ENCODE measurements around the gene TGFB3. TPM values are rescaled to one million over a fixed set of nuclear protein-coding genes. Genes with fewer than 3 reads are reported as not detected.

The TGFB3 gene
- total RNA-seq, 2 donors from 2014 or later: 136 to 140 TPM

DNA sequence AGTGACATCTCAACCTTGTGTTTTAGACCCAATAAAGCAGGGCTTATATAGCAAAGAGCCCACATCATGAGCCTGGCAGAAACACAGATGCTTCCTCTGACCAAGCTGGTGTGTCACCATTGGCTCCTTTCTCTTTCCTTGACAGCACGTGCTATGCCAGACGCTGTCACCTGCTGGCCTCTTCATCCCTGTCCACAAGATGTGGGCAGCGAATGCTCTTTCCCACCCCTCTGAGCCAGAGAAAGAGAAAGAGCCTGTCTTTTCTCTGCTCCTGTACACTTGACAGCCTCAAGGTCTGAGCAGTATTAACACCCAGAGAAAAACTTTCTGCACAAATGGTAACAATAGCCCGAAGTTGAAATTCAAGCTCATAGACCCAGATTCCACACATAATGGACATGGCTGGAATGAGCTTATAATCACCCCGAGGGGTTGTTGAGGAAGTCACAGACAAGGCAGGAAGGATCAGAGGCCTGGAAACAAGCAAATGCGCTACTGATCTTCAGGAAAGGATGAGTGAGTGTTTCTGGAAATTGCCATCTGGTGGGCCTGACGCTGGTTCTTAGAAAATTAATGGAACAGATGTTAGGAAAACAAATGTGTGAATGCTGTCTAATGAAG is 8.9 kb downstream of the TGFB3 start:
- H3K9me3 ChIP-seq: no peaks in the 10 kb centered on the region
- TF ChIP-seq, protein P1, sequence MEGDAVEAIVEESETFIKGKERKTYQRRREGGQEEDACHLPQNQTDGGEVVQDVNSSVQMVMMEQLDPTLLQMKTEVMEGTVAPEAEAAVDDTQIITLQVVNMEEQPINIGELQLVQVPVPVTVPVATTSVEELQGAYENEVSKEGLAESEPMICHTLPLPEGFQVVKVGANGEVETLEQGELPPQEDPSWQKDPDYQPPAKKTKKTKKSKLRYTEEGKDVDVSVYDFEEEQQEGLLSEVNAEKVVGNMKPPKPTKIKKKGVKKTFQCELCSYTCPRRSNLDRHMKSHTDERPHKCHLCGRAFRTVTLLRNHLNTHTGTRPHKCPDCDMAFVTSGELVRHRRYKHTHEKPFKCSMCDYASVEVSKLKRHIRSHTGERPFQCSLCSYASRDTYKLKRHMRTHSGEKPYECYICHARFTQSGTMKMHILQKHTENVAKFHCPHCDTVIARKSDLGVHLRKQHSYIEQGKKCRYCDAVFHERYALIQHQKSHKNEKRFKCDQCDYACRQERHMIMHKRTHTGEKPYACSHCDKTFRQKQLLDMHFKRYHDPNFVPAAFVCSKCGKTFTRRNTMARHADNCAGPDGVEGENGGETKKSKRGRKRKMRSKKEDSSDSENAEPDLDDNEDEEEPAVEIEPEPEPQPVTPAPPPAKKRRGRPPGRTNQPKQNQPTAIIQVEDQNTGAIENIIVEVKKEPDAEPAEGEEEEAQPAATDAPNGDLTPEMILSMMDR (IDR thresholded peaks at IDR 0.05): no peak
- TF ChIP-seq POLR2AphosphoS5 (IDR thresholded peaks at IDR 0.05): no peak
- no peak for TF ChIP-seq POLR2A (IDR thresholded peaks at IDR 0.05)
- H3K27me3 ChIP-seq (replicated peaks; ENCODE audit: insufficient read depth): no peaks in the 10 kb centered on the region
- H3K4me1 ChIP-seq (replicated peaks): peaks cover under 1% of the 10 kb centered on the region
- H3K27ac ChIP-seq: no peak overlapping the region
- no peaks in the 10 kb centered on the region for H3K36me3 ChIP-seq
- WGBS: 39% methylated on average over 7 of the region's 7 CpGs
- intact Hi-C loops (cut with DNase I): no loop called here
- DNase-seq (ENCODE audit: low spot score): no peak
- no peak overlapping the region for H3K4me3 ChIP-seq

- 93% methylated on average over 15 of the region's 15 CpGs for WGBS
- H3K4me3 ChIP-seq: no peak overlapping the region
- H3K27me3 ChIP-seq (replicated peaks; ENCODE audit: insufficient read depth): no peaks in the 10 kb centered on the region
- TF ChIP-seq, protein P1 (IDR thresholded peaks at IDR 0.05): no peak
- TF ChIP-seq POLR2A (IDR thresholded peaks at IDR 0.05) (no peak), POLR2AphosphoS5 (IDR thresholded peaks at IDR 0.05) (no peak)
- no peak overlapping the region for H3K27ac ChIP-seq
- no peaks in the 10 kb centered on the region for H3K4me1 ChIP-seq (replicated peaks)
- intact Hi-C loops (cut with DNase I): no loop called here
- no peak for DNase-seq (ENCODE audit: low spot score)
- no peaks in the 10 kb centered on the region for H3K9me3 ChIP-seq
- H3K36me3 ChIP-seq: no peaks in the 10 kb centered on the region
These were observed 10.3 kb downstream of the TGFB3 start for GRCh38 chr14:75971509-75971908.

DNA sequence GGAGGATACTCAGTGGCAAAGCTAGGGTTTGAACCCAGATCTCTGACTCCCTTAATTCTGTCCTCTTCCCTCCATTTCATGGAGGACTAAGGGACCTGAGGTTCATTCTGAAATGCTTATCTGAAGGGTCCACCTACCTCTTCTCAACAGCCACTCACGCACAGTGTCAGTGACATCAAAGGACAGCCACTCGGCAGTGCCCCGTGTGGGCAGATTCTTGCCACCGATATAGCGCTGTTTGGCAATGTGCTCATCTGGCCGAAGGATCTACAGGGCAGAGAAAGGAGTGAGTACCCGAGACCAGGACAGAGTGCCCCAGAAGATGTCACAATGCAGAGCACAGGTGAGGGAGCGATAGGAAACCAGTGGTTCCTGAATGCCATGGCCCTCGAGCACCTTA is 10.8 kb downstream of the TGFB3 start:
- Histone ChIP-seq H3K27ac (no peak overlapping the region), H3K4me3 (no peak overlapping the region), H3K9me3 (no peaks in the 10 kb centered on the region), H3K4me1 (replicated peaks) (no peaks in the 10 kb centered on the region), H3K27me3 (replicated peaks; ENCODE audit: insufficient read depth) (no peaks in the 10 kb centered on the region), H3K36me3 (no peaks in the 10 kb centered on the region)
- intact Hi-C loops (cut with DNase I): no loop called here
- 94% methylated on average over 9 of the region's 9 CpGs for WGBS
- TF ChIP-seq, protein P1 (IDR thresholded peaks at IDR 0.05): no peak
- TF ChIP-seq POLR2AphosphoS5 (IDR thresholded peaks at IDR 0.05) (no peak), POLR2A (IDR thresholded peaks at IDR 0.05) (no peak)
- no peak for DNase-seq (ENCODE audit: low spot score)

DNA sequence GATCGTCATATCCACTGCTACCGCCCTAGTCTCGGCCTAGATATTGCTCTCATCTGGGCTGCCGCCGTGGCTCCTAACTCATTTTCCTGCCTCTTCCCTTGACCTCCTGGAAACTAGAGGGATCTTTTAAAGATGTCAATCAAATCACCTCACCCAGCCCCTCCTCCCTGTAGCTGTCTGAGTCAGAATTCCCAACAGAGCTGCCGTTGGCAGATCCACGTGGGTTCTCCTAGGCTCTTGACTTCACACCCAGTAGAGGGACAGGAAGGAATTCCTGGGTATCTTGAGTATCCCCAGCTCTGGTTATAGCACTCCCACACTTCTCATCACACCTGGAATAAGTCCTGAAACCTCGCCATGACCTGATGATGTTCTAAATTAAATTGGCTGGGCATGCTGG is 11.9 kb downstream of the TGFB3 start:
- H3K36me3 ChIP-seq: no peaks in the 10 kb centered on the region

GRCh38 chr14:75969126-75969525 is 12.7 kb downstream of the TGFB3 start:
- TF ChIP-seq, protein P1 (IDR thresholded peaks at IDR 0.05): no peak
- TF ChIP-seq POLR2A (IDR thresholded peaks at IDR 0.05): no peak
- no peak for TF ChIP-seq POLR2AphosphoS5 (IDR thresholded peaks at IDR 0.05)
- H3K36me3 ChIP-seq: no peaks in the 10 kb centered on the region
- H3K9me3 ChIP-seq: no peaks in the 10 kb centered on the region
- intact Hi-C loops (cut with DNase I): no loop called here
- WGBS: 66% methylated on average over 4 of the region's 4 CpGs
- no peak for DNase-seq (ENCODE audit: low spot score)
- H3K4me3 ChIP-seq: no peak overlapping the region
- H3K27ac ChIP-seq: peak overlapping the region in 1 of 2 donors; percentile 34
- H3K27me3 ChIP-seq (replicated peaks; ENCODE audit: insufficient read depth): no peaks in the 10 kb centered on the region
- no peaks in the 10 kb centered on the region for H3K4me1 ChIP-seq (replicated peaks)

More for the DNA sequence above, 11.9 kb downstream of the TGFB3 start:
- Histone ChIP-seq H3K4me3 (no peak overlapping the region), H3K9me3 (no peaks in the 10 kb centered on the region), H3K27ac (no peak overlapping the region), H3K4me1 (replicated peaks) (no peaks in the 10 kb centered on the region), H3K27me3 (replicated peaks; ENCODE audit: insufficient read depth) (no peaks in the 10 kb centered on the region)
- WGBS: 74% methylated on average over 8 of the region's 8 CpGs
- DNase-seq (ENCODE audit: low spot score): no peak
- intact Hi-C loops (cut with DNase I): no loop called here
- TF ChIP-seq POLR2AphosphoS5 (IDR thresholded peaks at IDR 0.05) (no peak), POLR2A (IDR thresholded peaks at IDR 0.05) (no peak)
- TF ChIP-seq, protein P1 (IDR thresholded peaks at IDR 0.05): no peak
